HG03558 (cell line): ENCODE measurements around the gene ZNF512.
"Not testable (repeated sequence)": the region's sequence is repeated elsewhere in the genome, so short reads cannot be mapped to it uniquely, and the experiment has no call there.

Experiments
- ATAC-seq: cut with Tn5 transposase; IDR thresholded peaks from one replicate; pipeline ENCODE4 v1.9.1; 2021; ENCODE audit warnings: moderate number of reproducible peaks; ENCODE audit not compliant: unreplicated experiment; ENCODE audit errors: extremely low read depth

Gene ZNF512

DNA sequence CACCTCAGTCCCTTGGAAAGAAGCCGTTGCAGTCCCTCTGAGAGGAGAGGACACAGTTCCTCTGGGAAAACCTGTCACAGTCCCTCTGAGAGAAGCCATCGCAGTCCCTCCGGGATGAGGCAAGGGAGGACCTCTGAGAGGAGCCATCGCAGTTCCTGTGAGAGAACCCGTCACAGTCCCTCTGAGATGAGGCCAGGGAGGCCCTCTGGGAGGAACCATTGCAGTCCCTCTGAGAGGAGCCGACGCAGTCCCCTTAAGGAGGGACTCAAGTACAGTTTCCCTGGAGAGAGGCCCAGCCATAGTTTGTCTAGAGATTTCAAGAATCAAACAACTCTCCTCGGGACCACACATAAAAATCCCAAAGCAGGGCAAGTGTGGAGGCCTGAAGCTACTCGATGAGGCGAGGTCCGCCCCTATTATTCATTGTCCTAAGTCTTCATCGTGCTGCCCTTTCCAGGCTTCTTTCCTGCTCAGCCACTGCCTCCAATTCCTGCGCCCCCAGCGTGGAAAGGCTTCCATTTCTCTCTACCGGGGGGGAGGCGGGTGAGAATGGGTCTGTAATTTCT lies 630 bp upstream of the ZNF512 start:
- no peak for ATAC-seq

- ATAC-seq = no peak
These were observed 611 bp downstream of the ZNF512 start for GRCh38 chr2:27583390-27583915.

- ATAC-seq = no peak
These were observed 1.8 kb downstream of the ZNF512 start for GRCh38 chr2:27584597-27584996.

- no peak for ATAC-seq
These were observed 4.2 kb downstream of the ZNF512 start for GRCh38 chr2:27587025-27587424.

- no peak for ATAC-seq
These were observed 5.5 kb downstream of the ZNF512 start for GRCh38 chr2:27588308-27588707.

GRCh38 chr2:27591745-27592144 lies 8.9 kb downstream of the ZNF512 start:
- no peak for ATAC-seq

- no peak for ATAC-seq
These were observed 10.4 kb downstream of the ZNF512 start for GRCh38 chr2:27593240-27593639.

DNA sequence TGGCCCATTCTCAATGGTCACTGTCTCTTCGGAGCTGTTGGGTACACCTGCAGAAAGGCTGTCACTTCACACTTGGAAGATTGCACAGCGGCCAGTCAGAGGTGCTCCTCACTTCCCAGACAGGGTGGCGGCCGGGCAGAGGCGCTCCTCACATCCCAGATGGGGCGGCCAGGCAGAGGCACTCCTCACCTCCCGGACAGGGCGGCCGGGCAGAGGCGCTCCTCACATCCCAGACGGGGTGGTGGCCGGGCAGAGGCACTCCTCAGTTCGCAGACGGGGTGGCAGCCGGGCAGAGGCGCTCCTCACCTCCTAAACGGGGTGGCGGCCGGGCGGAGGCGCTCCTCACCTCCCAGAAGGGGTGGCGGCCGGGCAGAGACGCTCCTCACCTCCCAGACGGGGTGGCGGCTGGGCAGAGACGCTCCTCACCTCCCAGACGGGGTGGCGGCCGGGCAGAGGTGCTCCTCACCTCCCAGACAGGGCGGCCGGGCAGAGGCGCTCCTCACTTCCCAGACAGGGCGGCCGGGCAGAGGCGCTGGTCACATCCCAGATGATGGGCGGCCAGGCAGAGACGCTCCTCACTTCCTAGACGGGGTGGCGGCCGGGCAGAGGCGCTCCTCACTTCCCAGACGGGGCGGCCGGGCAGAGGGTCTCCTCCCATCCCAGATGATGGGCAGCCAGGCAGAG lies 11.3 kb downstream of the ZNF512 start:
- not testable (repeated sequence) for ATAC-seq

DNA sequence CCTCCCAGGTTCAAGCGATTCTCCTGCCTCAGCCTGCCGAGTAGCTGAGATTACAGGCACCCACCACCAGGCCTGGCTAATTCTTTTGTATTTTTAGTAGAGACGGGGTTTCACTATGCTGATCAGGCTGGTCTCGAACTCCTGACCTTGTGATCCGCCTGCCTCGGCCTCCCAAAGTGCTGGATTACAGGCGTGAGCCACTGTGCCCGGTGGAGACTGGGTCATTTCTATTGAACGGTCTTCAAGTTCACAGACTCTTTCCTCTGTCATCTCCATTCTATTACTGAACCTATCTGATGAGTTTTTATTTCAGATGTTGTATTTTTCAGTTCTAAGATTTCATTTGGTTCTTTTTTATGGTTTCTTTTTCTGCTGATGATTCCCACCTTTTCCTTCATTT lies 12.6 kb downstream of the ZNF512 start:
- not testable (repeated sequence) for ATAC-seq

DNA sequence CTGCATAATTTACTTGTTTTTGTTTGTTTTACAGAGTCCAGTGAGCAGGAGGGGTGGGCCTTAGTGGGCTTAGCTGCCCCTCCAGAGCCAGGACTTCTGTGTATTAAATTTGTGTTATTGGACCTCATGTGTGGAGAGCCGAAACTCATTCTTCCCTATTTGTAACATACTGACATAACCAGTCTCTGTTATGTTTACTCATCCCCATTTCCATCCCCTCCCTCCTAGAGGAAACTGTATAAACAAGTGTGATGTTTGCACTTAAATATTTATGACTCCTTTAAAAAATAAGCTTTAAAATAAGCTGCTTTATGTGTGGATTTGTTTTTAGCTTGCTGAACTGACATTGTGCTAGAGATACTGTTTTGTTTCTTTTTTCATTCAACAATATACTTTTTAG lies 13.8 kb downstream of the ZNF512 start:
- ATAC-seq = no peak

GRCh38 chr2:27606611-27607010 lies 23.8 kb downstream of the ZNF512 start:
- no peak for ATAC-seq

- ATAC-seq = no peak
These were observed 31.1 kb downstream of the ZNF512 start for GRCh38 chr2:27613985-27614384.

- no peak for ATAC-seq
These were observed 32.5 kb downstream of the ZNF512 start for GRCh38 chr2:27615316-27615715.

DNA sequence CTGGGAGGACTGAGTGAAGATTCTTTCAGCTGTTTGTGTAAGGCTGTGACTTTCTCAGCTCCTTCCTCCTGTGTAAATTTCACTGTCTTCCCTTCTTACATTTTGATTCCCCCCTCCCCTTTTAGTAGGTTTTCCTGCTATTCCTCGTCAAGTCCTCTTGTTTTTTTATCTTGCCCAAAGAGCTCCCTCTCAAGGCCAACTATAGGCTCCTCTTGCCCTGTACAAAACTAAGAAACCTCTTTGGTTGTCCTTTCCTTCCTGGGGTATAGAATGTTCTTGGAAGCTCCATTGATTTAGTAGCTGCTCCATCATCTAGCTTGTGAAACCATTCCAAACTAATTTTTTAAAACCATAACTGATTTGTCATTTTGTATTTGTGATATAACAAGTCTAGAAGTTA lies 38.7 kb downstream of the ZNF512 start:
- no peak for ATAC-seq

- ATAC-seq = no peak
These were observed 40.1 kb downstream of the ZNF512 start for GRCh38 chr2:27622921-27623384.

DNA sequence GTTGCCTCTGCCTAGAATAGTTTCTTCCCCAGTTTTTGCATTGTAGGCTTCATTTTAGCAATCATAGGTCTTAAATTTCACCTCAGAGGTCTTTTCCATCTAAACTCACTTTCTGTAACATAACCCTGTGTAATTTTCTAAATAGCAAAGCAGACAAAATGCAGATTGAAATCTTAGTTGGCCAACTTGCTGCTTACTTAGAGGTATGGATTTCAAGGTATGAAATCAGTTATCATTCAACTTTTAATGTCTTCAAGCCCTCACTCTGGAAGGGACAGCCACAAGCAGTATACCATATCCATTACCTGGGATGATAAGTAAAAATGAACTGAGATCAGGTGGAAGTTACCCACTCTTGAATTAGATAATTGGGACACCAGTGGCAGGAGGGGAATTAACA lies 42.1 kb downstream of the ZNF512 start:
- ATAC-seq = no peak

GRCh38 chr2:27626323-27626722 lies 43.5 kb downstream of the ZNF512 start:
- not testable (repeated sequence) for ATAC-seq

- not testable (repeated sequence) for ATAC-seq
These were observed 44.1 kb downstream of the ZNF512 start for GRCh38 chr2:27626921-27627320.

DNA sequence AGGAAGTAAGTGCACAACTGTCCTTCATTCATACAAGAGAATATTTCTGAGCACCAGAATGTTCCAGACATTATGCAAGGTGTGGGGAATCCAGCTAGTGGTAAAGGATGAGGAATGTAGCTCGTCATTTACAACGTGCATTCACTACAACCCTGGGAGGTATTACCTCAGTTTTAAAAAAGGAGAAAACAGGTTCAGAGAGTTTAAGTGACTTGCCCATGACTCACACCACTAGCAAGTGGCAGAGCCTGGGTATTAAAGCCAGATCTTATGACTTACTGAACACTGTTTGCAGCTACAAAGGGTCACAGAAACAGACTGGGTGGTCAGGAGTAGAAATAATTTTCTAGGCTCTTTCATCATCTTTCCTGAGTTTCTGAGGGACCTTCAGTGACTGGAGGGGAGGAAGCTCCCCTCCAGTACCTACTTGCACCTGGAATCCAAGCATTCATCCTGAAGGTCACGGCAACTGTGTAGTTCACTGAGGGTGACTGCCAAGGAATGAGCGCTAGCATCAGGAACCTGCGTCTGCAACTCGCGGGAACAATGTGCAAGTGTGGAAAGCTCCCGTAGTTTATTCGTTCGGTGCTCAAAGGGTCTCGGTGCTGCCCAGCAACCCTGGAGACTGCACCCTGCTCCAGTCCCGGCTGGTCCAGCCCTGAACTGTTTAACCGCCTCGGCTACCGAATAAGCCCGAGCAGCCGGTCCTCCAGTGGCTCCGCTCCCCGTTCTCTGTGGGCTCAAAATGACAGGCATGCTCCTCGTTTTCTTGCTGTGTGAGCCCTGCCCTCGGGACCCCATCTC lies 45.3 kb downstream of the ZNF512 start:
- ATAC-seq = no peak

DNA sequence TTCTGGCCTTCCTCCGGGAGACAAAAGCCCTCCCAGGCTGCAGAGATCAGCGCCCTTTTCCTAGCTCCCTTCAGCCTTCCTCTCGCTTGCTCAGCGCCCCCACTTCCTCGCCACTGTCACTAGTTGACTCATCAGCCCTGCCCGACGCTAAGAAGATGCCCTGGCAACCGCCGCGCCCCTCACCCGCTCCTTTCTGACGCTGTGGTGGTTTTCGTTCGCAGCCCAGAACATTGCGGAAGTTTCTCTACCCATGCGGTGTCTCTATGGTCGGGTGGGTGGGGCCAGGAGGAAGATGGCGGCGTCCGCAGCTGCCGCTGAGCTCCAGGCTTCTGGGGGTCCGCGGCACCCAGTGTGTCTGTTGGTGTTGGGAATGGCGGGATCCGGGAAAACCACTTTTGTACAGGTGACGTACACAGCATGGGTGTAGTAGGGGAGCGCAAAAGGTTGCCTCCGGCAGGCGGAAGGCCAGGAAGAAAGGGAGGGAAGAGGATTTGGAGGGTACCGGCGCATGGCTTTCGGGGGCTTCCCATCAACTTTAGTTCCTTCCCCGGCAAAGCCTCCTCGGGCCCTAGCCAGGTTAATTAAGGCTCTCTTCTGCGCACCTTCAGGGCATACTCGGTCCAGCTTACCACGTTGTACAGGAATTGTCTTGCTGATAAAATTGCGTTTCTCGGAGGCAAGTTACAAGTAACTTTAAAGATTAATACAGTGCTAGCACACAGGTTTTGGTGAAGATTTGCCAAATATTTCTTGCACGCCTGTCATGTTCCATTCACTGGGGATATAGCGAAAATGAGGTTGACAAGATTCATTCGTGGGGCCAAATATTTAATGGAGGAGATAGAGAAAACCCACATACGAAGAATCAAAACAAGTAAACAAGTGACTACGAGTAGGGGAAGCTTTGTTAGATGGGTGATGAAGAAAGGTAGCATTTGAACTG lies 46.2 kb downstream of the ZNF512 start, which contains the start of the genes CCDC121 and GPN1:
Gene CCDC121 (minus strand): TSS at position 246 of the 943 bp plus-strand sequence. CDS start 1,213 bp downstream, outside the sequence.
Gene GPN1 (plus strand): TSS at position 284 of the 943 bp plus-strand sequence. CDS start 9 bp downstream, at position 293.
- ATAC-seq = peak; percentile 90
